ENCODE data around the gene PHF24. TPM values are rescaled to one million over a fixed set of nuclear protein-coding genes. Genes with fewer than 3 reads are reported as not detected.
"Not testable (repeated sequence)": the region's sequence is repeated elsewhere in the genome, so short reads cannot be mapped to it uniquely, and the experiment has no call there.

The PHF24 gene
- total RNA-seq: not detected in 2 replicates

DNA sequence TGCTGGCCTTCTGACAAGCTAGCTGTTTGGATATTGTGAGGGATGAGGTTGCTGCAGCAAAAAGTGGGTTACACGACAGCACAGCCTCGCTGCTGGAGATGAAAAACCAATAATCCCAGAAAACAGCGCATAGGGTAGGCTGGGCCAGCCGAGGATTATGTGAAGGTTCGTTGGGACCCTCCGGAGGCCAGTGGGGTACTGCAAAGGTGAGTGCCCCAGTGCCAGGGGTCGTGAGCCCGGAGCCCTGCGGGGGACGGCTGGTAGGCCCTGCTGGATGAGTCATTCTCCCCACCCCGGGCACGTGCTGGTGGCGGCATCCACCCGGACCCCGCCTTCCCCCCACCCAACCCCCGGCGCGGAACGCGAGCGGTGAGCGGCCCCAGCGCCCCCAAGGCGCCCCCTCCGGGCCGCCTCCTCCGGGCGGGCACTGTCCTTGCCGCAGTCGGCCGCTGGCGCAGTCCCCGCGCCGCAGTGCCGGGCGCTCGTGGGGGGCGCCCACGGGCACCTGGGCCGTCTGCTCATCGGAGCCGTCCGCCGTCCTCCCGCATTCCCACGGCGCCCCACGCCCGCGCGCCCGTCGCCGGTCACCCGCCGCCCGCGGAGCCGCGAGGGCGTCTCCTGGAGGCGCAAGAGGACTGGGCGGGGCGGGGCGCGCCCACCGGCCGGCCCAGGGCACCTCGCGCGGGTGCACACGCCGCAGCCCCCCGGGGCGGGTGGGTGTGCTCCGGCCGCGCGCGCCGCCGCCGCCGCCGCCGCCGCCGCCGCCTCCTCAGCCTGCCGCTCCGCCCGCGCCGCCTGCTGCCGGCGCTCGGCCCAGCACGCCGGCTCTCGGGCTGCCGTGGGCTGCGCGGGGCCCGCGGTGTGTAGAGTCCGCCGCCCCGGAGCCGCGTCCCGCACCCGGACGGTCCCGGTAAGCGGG, at the start of gene PHF24:
PHF24 (plus strand) TSS at position 794 of the 919 bp plus-strand sequence. CDS start 13,014 bp downstream, outside the sequence.
- intact Hi-C loops (cut with micrococcal nuclease): loop anchor here (2.0 kb wide), 1 partner anchor 59 kb away; no protein-coding TSS in a partner anchor

DNA sequence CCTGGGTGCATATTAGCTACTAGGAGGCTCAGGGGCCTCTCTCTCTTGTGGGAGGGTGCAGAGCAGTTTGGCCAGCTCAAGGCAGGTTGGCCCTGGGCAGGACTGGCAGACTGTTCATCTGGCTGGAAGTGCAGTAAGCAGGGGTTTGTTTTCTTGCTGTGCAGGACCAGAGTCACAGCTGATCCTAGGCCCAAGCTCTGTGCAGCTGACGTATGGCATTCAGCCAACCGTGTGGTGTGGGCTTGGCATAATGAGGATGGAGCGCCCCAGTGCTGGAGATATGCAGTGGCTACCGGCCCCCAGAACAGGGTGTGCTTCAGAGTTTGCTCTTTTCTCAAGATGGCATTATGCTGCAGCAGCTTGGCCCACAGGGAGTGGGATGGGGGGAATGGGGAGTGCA, 31.0 kb upstream of the PHF24 start:
- intact Hi-C loops (cut with micrococcal nuclease): no loop called here

DNA sequence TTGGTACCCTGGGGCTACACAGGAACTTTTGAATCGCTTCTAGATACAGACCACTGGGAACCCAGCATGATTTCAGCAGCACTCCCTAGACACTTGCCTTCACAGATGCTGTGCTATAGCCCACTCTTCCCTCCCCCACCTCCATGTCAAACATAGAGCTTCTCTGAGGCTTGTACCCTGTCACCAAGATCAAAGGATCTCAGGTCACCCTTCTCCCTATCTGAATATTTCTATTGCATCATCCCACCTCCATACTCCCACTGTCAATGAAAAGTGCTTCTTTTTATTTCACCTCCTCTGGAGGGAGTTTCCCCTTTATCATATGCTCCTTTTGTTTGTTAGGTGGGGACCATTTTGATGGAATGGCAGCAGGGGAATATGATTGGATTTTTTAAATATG, 29.2 kb upstream of the PHF24 start:
- intact Hi-C loops (cut with micrococcal nuclease): no loop called here

DNA sequence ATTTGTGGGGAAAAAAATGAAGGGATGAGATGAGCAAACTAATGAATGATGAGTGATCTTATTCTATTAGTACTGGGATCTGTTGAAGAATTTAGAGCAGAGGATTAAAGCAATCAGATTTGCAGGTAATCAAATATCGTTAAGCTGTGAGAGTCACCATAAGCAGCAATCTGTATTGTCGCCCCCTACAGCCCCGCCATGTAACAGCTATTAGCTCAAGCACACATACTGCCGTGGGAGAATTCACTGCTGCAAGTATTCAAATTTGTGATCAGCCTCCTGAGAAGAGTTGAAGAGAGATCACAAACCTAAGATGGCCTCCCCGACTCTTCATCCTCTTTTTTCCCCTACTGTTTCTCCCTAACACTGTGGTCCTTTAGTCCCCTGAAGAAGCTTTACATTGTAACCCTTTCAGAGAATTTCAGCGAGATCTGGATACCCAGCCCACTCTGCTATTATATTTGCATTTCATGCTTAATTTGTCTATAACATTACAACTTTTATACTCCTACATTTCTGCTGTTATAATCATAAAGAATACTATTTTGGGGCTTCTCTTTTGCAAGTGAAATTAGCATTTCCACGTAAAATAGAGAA, 28.5 kb upstream of the PHF24 start:
- intact Hi-C loops (cut with micrococcal nuclease): no loop called here

GRCh38 chr9:34939989-34940388, 18.1 kb upstream of the PHF24 start:
- intact Hi-C loops (cut with micrococcal nuclease): not testable (repeated sequence)

- intact Hi-C loops (cut with micrococcal nuclease): no loop called here
These were observed 9.6 kb upstream of the PHF24 start for GRCh38 chr9:34948451-34948850.

DNA sequence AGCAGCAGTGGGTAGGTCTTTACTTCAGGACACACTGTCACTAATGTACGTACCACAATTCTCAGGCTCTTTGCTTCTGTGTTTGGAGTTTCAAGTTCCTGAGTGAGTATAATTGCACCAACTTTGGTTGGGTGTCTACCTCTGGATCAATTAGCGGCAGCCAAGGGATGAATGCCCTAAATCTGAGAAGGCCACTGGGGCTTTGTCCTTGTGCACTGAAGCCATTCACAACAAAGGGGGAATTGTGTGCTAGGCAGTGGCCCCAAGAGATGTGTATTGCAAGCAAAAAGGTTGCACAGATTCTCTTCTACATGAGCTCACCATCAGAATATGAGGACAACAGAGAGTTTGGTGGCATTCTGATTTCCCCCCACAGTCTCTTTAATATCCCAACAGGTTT, 3.9 kb upstream of the PHF24 start:
- intact Hi-C loops (cut with micrococcal nuclease): no loop called here

DNA sequence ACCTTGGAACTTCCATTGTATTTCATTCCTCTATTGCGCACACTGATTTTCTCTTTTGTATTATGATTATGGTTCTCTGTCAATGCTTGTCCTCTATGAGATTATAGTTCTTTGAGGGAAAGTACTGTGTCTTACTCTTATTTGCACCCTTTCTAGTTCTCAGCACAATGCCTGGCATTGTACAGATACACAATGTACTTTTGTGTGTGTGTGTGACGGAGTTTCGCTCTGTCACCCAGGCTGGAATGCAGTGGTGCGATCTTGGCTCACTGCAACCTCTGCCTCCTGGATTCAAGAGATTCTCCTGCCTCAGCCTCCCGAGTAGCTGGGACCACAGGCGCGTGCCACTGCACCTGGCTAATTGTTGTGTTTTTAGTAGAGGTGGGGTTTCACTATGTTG, 2.0 kb upstream of the PHF24 start:
- intact Hi-C loops (cut with micrococcal nuclease): not testable (repeated sequence)

DNA sequence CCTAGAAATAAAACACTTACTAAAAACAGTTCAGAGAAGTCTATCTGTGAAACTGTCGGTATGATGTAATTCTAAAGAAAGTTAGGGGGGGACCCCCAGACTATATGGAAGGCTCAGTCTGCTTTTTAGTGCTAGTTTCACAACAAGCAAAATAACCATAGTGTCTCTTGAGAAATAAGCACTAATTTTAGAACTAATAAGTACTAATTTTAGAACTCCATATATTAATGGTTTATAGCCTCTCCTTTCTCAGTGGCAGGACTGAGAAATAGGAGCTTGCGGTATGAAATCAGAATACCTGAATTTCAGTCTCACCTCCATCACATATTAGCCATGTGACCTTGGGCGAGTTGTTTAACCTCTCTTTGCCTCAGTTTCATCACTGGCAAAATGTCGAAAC, 1.4 kb upstream of the PHF24 start:
- intact Hi-C loops (cut with micrococcal nuclease): no loop called here

- intact Hi-C loops (cut with micrococcal nuclease): loop anchor here (2.0 kb wide), 1 partner anchor 60 kb away; no protein-coding TSS in a partner anchor
These were observed 412 bp downstream of the PHF24 start for GRCh38 chr9:34958411-34958982.

DNA sequence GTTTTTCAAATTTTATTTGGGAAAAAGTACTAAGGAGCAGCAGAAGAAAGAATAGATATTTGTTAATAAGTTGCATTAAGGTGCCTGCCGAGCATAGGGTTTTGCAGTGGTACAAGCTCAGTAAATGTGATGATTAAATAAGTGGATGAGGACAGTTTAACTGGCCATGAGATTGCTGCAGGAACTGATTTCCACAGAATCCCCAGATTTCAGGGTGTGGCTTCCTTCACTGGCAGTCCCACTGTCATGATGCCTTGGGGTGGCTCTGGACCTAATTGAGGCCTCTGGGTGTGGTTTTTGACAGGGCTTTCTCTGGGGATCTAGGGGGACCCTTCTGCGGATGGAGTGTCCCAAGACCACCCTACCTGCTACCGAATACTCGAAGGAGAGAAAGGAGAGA, 1.4 kb downstream of the PHF24 start:
- intact Hi-C loops (cut with micrococcal nuclease): loop anchor here (2.0 kb wide), 1 partner anchor 61 kb away; no protein-coding TSS in a partner anchor

DNA sequence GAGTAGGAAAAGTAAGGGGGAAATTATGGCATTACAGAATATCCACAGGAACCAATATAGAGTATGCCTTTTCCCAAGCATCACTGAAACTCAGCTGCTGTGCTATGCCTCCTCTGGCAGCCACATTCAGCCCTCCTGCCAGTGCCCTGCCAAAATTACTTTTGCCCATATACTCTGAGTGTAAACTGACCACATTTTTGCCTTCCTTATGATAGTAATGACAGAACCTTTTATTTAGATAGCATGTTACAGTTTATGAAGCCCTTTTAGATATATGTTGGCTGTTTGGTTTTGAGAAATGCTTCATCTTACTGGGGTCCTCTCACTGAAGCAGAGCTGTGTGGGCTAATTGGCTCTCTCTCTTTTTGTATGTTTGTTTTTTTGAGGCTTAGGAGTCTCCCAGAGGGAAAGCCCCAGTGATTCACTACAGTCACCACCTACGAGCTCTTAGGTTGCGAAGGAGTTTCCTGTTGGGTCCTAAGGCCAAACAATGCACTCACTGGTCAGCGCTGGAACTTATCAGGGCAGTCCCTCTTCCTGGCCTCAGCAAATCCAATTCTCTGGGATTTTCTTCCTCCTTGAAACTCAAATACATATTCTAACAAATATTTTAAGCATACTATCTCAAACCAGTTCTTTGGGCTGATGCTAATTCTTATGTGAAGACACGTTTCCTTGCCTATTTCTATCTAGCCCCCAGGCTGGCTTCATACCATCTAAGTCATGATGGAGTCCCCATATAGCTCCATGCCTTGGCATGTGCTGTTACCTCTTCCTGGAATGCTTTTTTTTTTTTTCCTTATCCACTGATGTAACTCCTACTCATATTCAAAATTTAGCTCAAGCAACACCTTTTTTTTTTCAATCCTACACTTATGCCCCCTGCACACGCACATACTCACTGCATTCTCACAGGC, 3.7 kb downstream of the PHF24 start:
- intact Hi-C loops (cut with micrococcal nuclease): loop anchor here (1.0 kb wide), 1 partner anchor 21 kb away; no protein-coding TSS in a partner anchor

- intact Hi-C loops (cut with micrococcal nuclease): loop anchor here (1.0 kb wide), 1 partner anchor 21 kb away; no protein-coding TSS in a partner anchor
These were observed 4.5 kb downstream of the PHF24 start for GRCh38 chr9:34962546-34962945.

DNA sequence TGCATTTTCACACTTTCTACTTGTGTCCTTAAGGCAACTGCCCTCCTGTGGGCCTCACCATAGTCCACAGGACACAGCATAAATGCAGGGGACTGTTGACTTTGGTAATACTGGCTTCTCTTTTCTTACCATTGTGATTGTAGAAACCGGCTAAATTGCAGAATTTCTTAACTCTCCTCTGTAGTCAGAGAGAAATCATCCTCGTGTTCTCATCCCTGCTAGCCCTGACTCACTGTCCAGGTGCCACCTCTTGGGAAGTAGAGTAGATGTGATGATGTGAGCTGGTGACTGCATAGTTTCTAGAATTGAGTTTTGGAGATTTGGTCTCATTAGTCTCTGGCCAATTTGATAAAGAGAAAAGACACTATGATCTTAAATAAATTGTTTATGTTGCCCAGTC, 5.5 kb downstream of the PHF24 start:
- intact Hi-C loops (cut with micrococcal nuclease): no loop called here

DNA sequence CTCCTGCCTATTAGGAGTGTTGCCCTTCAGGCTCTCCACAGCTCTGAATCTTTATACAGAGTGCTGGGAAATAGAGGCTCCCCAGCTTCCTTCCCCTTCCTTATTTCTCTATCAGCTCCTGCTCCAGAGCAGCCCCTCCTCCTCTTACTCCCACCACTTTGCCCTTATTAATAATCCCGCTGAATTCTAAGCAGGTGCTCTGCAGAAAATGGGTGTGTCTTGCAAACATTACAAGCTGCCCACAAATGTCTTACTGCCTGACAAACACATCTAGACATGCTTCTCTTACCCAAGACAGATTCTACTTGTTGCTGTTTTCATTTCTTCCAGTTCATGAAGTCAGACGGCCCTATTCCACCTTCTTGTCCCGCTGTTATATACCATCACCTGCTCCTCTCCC, 6.4 kb downstream of the PHF24 start:
- intact Hi-C loops (cut with micrococcal nuclease): no loop called here

DNA sequence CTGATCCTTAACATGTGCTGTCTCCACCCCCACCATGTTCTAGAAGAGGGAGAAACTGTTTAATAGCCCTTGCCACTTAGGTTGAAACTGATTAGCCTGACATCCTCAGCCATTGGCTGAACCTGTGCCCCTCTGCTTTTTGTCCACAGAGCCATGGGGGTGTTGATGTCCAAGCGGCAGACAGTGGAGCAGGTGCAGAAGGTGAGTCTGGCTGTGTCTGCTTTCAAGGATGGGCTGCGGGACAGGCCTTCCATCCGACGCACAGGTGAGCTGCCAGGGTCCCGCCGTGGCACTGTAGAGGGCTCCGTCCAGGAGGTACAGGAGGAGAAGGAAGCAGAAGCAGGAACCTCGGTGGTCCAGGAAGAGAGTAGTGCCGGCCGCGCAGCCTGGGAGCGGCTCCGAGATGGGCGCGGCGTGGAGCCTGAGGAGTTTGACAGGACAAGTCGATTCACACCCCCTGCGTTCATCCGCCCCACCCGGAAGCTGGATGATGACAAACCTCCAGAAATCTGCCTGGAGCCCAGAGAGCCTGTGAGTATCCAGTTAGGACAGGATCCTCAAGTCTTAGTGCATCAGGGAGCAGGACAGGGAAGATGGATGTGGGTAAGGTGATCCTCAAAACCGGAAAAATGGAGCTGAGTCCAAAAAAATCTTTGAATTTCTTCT, 13.2 kb downstream of the PHF24 start:
- intact Hi-C loops (cut with micrococcal nuclease): no loop called here

GRCh38 chr9:34974664-34975063, 16.6 kb downstream of the PHF24 start:
- intact Hi-C loops (cut with micrococcal nuclease): no loop called here

DNA sequence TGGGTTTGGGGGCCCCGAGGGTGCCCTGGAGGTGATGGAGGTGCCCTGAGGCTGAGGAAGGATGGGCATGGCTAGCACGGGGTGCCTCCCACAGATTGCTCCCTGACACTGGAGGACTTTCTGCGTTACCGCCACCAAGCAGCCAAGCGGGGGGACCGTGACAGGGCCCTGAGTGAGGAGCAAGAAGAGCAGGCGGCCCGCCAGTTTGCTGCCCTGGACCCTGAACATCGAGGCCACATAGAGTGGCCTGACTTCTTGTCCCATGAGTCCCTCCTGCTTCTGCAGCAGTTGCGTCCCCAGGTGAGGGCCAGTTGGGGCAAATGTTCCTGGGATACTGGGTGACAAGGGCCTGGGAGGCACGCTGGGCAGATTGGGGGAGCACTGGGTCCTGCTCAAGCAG, 18.4 kb downstream of the PHF24 start:
- intact Hi-C loops (cut with micrococcal nuclease): no loop called here

DNA sequence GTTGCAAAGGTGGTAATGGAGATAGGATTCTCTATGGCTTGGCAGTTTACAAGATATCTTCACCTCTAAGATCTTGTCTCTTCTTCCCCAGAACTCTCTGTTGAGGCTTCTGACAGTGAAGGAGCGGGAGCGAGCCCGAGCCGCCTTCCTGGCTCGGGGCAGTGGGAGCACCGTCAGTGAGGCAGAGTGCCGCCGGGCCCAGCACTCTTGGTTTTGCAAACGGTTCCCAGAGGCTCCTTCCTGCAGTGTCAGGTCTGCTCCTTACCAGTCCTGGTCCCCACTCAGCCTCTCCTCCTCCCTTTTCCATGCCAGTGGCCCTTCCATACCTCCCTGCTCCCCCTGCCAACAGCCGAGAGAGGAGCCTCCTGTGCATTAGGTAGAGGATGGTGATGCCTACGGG, 18.9 kb downstream of the PHF24 start:
- intact Hi-C loops (cut with micrococcal nuclease): no loop called here

DNA sequence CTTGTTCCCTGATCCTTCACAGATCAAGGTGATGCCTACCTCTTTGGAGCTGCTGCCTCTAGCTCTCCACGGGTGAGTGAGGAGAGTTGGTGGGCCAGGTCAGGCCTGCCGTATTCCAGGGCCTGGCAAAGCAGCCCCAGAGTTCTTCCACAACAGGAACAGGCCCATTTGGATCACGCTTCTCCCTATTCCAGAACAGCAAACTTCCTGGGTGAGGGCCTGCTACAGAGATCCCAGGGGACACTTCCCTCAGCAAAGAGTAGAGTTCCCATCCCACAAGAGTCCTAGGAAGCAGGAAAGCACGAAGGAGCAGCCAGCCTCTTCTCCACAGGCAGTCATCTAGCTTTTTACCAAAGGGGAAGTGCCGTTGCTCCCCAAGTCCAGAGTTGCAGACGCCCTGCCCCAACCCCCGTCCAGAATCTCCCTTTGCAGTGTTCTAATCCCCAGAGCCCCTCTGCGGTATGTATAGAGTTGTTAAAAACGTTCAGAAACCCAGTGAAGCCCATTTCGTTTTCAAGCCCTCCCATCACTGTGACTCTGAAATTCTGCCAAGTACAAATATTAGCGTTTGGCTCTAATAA, 22.2 kb downstream of the PHF24 start:
- intact Hi-C loops (cut with micrococcal nuclease): loop anchor here (10.0 kb wide), 1 partner anchor 1165 kb away; no protein-coding TSS in a partner anchor
